Activated T-helper 1 cell treated with Interleukin-2 at 50 U/mL for 16 hours (primary cell): Measurements from ENCODE around the gene MPDZ.

Experiments
- DNase-seq: peaks from one replicate; pipeline ENCODE4 v3.0.0-alpha.2; 2020; ENCODE audit warnings: low read depth

Gene MPDZ

DNA sequence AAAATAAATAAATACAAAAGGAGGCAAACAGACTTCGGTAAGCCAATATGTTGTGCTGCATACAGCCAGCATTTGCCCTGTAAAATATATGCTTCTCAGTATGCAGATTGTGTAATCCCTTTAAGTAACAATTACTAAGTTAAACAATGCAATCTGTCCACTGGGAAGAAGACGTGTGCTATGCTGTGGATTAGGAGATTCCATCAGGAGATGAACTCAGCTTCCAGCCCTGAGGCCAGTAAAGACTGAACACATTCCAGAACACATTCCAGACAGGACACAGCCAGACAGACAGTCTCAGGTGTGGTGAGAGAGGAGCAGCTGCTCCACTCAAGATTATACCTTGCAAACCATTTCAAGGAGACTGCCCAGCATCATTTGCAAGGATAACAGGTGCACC lies 97.8 kb downstream of the MPDZ start:
- no peak for DNase-seq

DNA sequence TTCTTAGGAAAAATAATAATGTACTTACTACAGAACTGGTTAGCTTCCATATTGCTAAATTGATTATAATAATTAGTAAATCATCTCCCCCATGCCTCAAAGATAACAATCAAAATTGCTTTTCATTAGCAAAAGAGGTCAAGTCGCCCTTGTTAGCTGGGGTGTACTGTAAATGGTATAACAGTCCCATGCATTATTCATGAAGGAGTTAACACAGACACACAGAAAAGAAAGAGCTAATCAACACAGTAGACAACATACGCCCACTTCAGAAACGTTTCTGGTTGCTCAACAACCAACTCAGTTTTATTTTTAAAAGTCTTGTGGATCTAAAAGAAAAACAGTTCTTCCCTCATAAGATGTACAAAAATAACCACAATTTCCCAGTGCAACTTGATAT lies 100.2 kb downstream of the MPDZ start:
- DNase-seq = no peak

DNA sequence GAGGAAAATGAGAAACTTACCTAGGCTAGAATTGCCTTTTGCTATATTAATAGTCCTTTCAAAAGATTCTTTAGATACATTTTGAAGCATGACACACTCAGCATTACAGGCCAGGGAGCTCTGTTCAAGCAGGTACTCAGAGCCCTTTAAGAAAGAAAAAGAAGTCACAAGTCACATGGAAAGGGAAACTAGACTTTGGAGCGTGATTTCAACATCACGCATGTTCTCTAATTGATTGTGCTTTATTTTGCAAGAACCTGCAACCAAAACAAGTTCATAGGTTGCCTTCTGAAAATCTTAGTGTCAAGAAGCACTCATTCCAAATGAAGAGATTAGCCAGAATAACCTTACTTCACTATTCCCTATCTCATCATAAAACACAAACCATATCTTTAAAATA lies 103.8 kb downstream of the MPDZ start:
- no peak for DNase-seq

DNA sequence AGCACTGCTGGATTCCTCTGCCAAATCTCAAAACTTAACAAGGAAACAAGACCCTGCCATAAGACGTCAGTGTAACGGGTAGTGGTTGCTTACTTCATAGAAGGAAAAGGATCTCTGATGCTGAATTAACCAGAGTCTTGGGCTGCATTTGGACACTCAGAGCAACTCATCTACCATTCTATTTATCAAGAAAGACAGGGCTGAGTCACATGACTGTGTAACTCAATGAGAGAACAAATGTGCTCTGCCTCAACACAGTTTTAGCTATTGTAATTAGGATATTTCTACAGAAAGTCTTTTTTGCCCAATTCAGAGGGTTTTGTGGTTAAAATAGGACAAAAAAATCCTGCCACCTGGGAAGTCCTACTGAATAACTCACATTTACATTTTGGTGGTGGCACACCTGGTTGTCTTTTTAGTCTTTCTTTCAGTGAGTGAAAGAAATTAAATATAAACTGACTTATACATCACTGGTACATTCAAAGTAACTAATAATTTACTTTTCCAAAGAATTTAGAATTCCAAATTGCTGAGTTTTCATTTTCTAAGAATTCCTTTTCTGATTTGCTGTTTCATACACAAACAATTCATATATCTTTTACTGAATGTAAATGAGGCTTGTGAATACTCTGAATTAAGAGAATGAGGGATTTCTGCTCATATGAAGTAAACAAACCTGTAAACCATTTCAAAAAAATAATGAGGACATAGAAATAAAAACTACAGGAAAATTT lies 104.4 kb downstream of the MPDZ start:
- DNase-seq = no peak

DNA sequence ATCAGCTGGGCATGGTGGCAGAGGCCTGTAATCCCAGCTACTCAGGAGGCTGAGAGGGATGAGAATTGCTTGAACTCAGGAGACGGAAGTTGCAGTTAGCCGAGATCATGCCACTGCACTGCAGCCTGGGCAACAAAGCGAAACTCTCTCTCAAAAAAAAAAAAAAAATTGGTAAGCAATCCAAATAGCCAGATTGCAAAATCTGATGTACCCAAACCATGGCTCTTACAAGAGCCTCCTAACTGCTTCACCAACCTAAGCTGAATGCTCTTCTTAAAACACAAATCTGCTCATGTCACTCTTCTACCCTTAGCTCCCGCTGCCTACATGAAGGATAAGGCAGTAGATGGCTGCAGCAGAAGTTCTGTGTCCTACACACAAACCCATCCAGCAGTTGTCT lies 105.9 kb downstream of the MPDZ start:
- DNase-seq = no peak

DNA sequence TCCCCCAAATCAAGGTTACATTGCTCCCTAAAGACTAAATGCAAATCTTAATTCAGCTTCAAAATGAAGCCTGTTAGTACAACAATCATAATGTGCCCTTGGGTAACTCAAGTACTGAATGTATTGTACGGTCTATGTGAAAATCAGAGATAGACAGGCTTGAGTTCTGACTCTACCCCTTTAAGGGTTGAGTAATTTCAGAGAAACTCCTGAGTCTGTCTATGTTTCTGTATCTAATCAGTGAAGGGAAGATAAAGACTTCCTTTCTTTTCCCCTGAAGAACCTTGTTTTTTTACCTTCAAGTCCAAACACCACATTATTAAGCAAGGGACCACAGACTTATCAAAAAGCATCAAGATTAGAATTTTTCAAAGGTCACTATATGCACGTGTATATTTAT lies 108.2 kb downstream of the MPDZ start:
- no peak for DNase-seq

DNA sequence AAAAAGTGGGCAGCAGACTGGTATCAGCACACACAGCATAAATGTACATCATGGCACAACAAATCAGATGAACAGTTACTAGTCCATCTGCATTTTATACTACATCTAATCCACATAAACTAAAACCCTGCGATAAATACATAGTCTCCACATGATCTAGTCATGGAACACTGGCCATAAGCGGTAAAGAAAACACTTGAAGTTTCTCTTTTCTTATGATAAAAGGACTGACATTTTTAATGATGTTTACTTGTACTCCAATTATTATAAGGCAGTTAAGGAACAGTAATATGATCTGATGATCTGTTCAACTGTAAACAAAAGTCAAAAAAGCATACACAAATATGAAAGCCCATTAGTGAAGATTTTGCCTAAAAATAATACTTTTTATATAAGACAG lies 112.5 kb downstream of the MPDZ start:
- DNase-seq = no peak

DNA sequence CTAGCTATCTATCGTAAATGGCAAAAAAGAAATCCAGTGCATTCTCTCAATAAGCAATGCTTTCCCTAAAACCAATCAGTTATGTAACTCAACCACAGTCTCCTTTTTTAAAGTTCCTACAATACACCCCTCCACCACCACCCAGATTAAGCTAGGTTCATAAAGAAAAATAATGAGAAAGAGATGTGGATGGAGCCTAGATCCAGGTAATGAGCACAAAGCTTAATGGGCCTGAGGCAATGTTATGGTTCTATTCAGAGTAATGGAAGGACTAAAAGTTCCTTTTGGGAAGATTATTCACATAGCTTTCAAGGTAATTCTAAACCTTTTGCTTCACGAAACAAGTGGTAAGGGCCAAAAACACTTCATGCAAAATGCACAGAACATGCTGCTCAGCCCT lies 113.5 kb downstream of the MPDZ start:
- DNase-seq = no peak

DNA sequence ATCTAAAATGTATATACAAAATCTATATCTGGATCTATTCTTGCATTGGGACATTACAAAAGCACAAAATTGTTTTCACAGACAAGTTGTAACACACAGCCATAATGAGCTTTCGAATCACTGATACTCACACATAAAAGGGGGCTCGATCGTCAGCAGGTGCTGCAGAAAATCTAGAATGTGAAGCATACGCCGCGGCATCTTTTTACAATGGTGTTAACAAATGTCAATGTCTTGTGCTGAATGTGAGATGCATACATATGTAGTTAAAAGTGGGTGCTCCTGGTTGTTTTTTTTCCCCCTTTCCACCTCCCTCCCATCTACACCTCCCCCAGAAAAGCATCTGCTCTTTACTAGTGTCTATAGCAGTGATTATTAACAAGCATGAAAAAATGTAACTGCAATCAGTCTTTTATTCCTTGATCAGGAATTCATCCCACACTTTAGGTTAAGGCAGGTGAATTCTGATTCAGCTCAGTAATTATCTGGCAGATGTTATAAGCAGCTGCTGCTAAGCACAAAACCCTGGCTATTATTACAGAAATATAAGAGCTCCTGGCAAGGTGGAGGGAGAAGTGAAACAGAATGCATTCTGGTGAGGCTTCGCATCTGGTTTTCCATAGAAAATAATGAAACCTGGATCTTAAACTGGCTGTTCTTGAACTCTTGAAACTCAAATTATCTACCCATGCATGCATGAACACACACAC lies 114.1 kb downstream of the MPDZ start:
- DNase-seq = no peak

DNA sequence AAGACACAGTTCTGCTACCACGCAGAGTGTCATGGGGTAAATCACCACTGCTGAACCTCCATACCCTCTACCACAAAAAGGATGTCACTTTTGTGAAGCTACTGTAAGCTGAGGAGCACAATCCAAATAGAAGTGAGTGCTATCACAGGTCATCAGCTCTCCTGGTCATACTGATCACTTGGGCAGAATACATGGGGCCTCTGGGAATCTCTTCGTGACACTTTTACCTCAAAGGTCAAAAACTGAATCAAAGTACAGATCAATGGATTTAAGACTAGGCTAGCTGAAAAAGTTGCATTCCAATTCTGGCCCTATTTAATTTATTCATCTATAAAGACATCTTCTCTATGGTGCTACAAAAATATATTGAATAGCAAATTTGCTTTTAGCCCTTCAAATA lies 115.5 kb downstream of the MPDZ start:
- no peak for DNase-seq

DNA sequence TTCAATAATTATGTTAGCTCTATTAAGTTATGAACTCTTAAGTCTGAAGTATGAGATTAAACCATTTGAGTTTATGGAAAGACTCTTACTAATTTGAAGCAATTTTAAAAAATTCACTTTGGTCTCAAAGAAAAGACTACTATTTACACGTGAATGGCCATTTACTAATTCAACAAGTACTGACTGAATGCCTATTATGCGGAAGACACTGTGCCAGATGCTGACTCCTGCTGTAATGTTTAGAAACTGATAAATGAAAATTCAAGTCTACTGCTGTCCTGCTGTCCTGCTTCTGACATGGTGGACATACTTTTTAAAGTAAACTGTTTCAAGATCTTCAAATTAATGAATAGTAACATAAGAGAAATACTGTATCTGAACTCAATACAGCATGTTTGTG lies 116.2 kb downstream of the MPDZ start:
- no peak for DNase-seq

DNA sequence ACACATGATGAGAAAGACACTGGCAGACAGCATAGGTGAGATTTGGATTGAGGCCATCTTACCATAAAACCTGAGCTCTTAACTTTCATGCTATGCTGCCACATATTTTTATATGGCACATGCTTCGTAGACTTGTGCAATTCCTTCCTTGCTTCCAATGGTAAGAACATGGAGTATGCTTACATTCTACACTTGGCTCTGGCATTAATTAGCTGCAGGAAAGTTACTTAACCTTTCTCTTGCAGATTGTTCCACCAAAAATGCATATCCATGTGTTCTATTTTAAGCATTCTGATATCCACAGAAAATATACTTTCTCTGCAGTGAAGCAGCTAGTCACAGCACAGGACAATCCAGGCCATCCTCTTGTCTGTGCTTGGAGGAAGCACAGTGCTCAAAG lies 119.4 kb downstream of the MPDZ start:
- no peak for DNase-seq

DNA sequence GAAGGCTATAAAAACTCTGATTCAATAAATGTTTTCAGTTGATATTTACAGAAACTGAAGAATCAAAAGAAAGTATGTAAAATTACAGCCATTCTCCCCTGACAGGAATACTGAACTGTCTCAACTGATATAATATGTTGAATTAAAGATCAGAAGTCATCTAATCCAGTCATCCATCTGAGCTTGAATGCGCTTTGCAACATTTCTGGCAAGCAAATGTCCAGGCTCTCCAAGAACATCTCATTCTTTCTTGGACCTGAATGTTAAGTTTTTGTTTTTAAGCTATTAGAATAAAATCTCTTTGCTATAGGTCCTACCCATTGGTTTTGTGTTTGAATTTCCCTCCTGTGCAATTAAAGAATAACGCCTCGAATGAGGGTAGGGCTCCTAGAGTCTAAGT lies 120.5 kb downstream of the MPDZ start:
- DNase-seq = no peak

DNA sequence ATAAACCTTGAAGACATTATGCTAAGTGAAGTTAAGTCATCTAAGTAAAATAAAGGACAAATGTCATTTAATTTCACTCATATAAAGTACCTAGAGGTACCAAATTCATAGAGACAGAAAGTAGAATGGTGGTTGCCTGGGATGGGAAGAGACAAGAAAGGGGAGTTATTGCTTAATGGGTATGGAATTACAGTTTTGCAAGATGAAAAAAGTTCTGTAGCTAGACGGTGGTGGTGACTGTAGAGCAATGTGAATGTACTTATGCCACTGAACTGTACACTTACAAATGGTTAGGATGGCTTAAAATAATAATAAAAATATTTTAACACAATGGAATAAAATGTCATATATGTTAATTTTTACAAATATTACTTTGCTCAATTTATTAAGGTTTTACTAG lies 128.0 kb downstream of the MPDZ start:
- no peak for DNase-seq

DNA sequence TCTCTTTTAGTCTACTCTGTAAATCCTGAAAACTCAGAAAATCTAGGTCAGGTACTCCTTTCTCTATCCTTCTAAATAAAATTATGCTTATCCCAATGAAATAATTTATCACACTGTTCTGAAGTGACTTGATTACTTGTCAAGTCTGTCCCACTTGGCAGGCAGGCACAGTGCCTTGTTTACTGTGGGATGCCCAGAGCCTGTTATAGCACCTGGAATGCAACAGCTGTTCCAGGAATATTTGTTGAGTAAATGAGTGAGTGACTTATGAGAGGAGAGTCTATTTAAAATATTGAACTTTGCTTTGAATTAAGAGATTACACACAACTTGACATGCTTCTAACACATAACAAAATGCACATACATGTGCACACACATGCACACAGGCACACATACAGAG lies 130.0 kb downstream of the MPDZ start:
- no peak for DNase-seq

DNA sequence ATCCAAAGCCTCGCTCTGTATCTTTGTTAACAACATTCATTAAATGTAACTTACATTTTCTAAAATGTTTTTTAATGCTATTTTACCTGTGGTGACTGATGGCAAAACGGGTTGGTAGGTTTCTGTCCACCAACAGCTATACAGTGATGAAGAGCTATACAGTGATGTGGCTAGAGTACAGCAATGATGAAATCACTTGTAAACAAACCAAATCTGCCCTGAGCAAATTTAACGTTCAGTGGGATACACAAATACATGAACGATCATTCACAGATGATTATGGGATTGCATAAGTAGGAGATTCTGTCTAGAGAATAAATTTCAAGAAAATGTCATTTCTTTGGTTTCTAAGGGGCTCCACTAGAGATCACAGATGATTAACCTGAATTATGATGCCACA lies 132.7 kb downstream of the MPDZ start:
- no peak for DNase-seq

DNA sequence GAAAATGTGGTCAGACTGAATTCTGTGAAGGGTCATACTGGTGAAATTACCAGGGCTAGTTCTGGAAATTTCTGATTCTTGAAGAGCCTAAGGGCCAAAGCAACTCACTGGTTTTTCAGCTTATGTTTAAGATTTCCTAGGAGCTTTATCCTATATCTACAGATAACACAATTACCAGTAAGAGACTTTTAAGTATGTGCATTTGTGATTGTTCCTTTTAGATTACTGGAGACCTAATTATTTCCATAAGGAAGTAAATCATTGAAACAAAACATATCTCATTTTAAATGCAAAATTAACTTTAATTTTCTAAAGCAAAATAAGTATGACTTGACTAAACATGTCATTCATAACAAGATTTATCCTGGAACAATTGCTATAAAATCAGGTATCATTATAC lies 134.2 kb downstream of the MPDZ start:
- DNase-seq = no peak

DNA sequence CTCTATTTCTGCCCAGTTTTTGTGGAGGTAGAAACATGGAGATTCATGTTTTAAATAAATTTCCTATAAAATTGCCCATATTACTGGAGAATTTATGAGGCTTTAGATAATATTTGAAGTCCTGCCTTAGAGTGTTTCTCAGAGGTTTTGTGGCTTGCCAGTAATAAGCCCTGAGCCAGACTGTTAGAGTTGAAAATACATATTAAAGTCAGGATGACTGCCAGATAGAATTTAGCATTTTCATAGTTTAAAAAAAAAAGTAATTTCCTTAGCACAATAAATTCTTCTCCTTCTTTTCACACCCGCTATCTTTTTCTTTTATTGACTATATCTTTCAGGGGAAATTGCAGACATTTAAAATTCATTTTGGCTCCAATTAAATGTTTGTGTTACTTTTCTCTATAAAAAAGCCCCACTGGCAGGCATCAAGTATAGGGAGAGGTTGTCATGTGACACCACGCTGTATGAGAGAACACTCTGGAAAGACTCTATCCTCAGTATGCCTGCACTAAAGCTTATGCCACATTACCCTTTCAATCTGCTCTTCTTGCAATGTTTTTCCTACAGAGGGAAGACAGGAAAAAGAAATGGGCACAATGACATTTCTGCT lies 135.2 kb downstream of the MPDZ start:
- DNase-seq = no peak

DNA sequence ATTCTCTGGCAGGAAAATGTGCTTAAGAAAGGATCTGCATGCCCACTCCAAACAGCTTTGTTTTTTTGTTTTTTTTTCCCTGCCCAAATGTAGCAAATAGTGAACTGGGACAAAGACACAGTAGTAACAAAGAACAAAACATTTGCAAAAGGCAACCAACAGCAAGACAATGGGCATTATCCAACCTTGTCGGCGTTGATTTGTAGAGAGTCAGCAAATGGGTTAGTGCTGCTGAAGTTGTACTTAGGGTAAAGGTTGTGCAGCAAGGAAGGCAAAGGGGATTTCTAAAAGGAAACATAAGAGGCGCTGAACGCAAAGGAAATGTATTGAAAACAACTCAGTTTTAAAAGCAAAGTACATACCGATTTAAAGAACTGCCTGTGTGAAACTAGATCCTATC lies 136.2 kb downstream of the MPDZ start:
- no peak for DNase-seq

DNA sequence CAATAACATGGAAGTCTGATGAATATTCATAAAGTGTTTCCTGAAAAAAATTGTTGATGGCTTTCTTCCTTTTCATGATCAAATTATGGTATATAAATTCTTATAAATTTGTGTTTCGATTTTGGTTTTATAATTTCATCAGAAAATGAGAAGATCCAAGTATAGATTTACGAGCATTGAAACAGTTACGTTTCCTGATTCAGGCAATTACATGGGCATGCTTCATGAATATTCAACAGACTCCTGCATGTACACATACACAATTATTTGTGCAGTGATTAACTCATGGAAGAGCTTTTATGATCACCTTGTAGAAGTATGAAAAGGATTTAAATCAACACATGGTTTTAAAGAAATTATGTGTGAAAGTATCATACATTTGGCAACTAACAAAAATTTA lies 136.7 kb downstream of the MPDZ start:
- DNase-seq = no peak

DNA sequence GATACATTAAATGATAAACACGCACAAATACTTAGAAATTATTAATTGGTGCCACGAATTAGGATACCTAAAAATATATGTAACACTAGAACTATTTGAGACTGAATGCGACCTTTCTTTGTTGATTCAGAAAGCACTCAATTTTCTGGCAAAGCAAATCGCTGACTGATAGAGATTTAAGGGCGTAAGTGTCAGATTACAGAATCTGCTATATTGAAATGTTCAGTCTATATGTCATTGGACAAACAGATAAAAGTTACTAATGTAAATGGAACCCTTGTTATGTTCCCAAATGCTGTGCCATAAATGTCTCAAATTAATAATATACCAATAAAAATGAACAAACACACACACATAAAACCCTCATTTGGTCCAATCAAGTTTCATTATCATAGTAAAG lies 137.9 kb downstream of the MPDZ start:
- DNase-seq = no peak

DNA sequence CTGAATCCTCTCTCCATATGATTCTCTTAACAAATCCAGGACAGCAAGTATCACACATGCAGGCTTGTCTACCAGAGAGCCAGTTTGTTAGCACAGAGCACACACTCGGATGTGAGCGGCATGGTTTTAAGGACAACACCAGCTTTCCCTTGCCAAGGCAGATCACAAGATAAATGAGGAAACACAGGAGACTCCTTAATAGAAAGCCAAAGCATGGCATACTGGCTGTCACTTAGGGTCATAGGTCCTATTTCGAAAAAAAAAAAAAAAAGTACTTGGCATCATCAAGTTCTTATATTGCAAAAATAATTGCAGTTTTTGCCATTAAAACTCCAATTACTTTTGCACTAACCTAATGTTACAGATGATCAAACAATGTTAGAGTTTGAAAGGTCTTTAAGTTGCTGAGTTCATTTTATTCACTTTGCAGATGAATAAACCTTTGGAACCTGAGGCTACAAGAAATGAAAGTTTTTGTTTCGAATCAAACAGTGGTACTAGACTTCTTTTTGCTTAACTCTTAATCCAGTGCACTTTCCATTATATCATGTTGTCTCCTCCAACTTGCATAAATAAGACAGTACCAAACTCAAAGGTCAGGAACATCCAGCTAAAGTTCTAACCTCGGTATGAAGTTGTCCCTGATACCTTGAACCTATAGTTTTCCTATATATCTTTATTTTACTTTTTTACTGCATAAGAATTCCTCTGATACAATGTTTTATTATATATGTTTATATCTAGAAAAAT lies 138.5 kb downstream of the MPDZ start:
- no peak for DNase-seq

DNA sequence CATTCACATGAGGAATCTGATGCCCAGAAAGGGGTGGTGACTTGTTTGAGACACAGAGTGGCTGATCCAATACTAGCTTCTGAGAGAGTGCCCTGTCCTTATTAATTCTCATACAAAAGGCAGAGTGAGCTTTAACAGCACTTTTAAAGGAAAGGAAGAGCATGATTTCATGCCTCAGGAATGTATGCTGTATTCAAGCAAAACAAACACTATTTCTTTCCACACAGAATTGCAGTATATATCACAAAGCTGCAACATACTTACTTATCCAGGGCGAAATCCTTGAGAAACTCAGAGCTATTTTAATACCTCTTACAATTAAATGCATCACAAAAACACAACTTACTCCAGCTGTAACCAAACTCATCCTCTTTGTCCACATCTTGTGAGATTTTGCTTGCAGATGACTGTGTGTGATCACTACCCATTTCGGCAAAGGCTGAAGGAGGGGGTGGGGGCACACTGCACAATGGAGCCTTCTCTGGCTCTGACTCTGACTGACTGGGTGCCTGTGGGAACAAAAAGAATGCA lies 139.8 kb downstream of the MPDZ start:
- no peak for DNase-seq
